WTC11 (cell line): ENCODE data around the gene RFTN1.

Experiments
- CREM ChIP-seq: sonication (generic); formaldehyde crosslinking; IDR thresholded peaks from 2 replicates; pipeline ENCODE4 v1.8.1; 2022; ENCODE audit warnings: mild to moderate bottlenecking, missing genetic modification reagents, moderate library complexity
- EMX1 ChIP-seq: fragments of 250-450 bp; sonication (Bioruptor Pico); IDR thresholded peaks from 2 replicates; pipeline ENCODE4 v1.8.0; 2021; ENCODE audit warnings: mild to moderate bottlenecking
- ERG ChIP-seq: fragments of 250-450 bp; sonication (Bioruptor Pico); IDR thresholded peaks from 2 replicates; pipeline ENCODE4 v1.8.0; 2021; ENCODE audit warnings: mild to moderate bottlenecking
- FOXJ3 ChIP-seq: sonication (generic); formaldehyde crosslinking; IDR thresholded peaks from 2 replicates; pipeline ENCODE4 v1.9.0; 2021; ENCODE audit warnings: missing genetic modification reagents, mild to moderate bottlenecking, borderline replicate concordance
- NR1H2 ChIP-seq: sonication (generic); formaldehyde crosslinking; IDR thresholded peaks from 2 replicates; pipeline ENCODE4 v1.9.0; 2021; ENCODE audit warnings: mild to moderate bottlenecking, moderate library complexity, missing genetic modification reagents
- SP1 ChIP-seq: sonication (generic); formaldehyde crosslinking; conservative IDR thresholded peaks from 2 replicates; pipeline ENCODE4 v1.8.1; 2022; ENCODE audit warnings: missing genetic modification reagents
- TEAD4 ChIP-seq: sonication (generic); formaldehyde crosslinking; IDR thresholded peaks from 2 replicates; pipeline ENCODE4 v1.8.0; 2022; ENCODE audit warnings: mild to moderate bottlenecking, missing genetic modification reagents
- ZNF121 ChIP-seq: sonication (generic); formaldehyde crosslinking; IDR thresholded peaks from 2 replicates; pipeline ENCODE4 v1.8.0; 2023; ENCODE audit warnings: missing genetic modification reagents
- ZNF423 ChIP-seq: fragments of 250-450 bp; sonication (Bioruptor Pico); IDR thresholded peaks from 2 replicates; pipeline ENCODE4 v2.1.2; 2022; ENCODE audit warnings: mild to moderate bottlenecking, moderate library complexity
- TF ChIP-seq, protein P1 (sequence below): fragments of 200-600 bp; IDR thresholded peaks from 2 replicates; pipeline ENCODE4 v1.8.0; 2022; ENCODE audit warnings: antibody characterized with exemption
- TF ChIP-seq, protein P2 (sequence below): sonication (generic); formaldehyde crosslinking; IDR thresholded peaks from 2 replicates; pipeline ENCODE4 v1.8.1; 2023; ENCODE audit warnings: mild to moderate bottlenecking, missing genetic modification reagents

- TF ChIP-seq, protein P1, sequence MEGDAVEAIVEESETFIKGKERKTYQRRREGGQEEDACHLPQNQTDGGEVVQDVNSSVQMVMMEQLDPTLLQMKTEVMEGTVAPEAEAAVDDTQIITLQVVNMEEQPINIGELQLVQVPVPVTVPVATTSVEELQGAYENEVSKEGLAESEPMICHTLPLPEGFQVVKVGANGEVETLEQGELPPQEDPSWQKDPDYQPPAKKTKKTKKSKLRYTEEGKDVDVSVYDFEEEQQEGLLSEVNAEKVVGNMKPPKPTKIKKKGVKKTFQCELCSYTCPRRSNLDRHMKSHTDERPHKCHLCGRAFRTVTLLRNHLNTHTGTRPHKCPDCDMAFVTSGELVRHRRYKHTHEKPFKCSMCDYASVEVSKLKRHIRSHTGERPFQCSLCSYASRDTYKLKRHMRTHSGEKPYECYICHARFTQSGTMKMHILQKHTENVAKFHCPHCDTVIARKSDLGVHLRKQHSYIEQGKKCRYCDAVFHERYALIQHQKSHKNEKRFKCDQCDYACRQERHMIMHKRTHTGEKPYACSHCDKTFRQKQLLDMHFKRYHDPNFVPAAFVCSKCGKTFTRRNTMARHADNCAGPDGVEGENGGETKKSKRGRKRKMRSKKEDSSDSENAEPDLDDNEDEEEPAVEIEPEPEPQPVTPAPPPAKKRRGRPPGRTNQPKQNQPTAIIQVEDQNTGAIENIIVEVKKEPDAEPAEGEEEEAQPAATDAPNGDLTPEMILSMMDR = no peak
- TF ChIP-seq SP1 = no peak
- no peak for TF ChIP-seq ERG
- no peak for TF ChIP-seq ZNF121 (CRISPR knock-in tag)
- TF ChIP-seq, protein P2, sequence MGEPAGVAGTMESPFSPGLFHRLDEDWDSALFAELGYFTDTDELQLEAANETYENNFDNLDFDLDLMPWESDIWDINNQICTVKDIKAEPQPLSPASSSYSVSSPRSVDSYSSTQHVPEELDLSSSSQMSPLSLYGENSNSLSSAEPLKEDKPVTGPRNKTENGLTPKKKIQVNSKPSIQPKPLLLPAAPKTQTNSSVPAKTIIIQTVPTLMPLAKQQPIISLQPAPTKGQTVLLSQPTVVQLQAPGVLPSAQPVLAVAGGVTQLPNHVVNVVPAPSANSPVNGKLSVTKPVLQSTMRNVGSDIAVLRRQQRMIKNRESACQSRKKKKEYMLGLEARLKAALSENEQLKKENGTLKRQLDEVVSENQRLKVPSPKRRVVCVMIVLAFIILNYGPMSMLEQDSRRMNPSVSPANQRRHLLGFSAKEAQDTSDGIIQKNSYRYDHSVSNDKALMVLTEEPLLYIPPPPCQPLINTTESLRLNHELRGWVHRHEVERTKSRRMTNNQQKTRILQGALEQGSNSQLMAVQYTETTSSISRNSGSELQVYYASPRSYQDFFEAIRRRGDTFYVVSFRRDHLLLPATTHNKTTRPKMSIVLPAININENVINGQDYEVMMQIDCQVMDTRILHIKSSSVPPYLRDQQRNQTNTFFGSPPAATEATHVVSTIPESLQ = no peak
- TF ChIP-seq EMX1 (CRISPR knock-in tag) = no peak
- no peak for TF ChIP-seq ZNF423 (CRISPR knock-in tag)
- no peak for TF ChIP-seq CREM (CRISPR knock-in tag)
- no peak for TF ChIP-seq NR1H2 (CRISPR knock-in tag)
- no peak for TF ChIP-seq FOXJ3 (CRISPR knock-in tag)
- TF ChIP-seq TEAD4 (CRISPR knock-in tag) = no peak
Measured at GRCh38 chr3:16301507-16301906, 212.0 kb downstream of the RFTN1 start.
